RKO (cell line): ENCODE measurements around the gene DCDC2C.

ENCODE experiments used
- DNase-seq: peaks from one replicate; pipeline ENCODE4 v3.0.0-alpha.2; 2016; ENCODE audit warnings: low spot score

The DCDC2C gene

GRCh38 chr2:3712831-3713503 is 9.6 kb downstream of the DCDC2C start:
- DNase-seq, result no peak

DNA sequence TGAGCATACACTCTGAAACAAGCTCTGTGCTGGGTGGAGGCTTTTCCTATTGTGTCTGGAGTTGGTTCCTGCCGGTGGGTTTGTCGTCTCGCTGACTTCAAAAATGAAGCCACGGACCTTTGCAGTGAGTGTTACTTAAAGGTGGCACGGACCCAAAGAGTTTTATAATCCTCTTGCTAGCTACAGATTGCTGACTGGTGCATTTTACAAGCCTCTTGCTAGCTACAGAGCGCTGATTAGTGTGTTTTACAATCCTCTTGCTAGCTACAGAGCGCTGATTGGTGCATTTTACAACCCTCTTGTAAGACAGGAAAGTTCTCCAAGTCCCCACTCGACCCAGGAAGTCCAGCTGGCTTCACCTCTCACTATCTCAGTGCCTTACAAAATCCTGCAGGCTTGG is 15.3 kb downstream of the DCDC2C start:
- DNase-seq, result no peak

DNA sequence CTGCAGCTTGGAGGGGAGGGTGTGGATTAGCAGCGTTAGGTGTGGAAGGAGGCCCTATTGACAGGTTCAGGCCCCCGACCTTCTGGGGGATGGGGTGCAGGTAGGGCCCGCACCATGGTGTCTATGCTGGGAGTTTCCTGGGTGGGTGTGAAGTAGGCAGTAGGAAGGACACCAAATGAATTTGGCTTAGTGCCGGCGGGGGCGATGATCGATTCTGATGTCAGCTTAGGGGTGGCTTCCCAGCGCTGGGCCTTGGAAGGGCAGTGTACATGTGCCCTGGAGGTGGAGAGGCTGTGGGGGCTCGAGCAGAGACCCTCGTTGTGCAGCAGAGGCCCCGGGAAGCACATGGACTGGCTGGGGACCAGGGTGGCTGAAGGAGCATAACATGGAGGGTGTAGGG is 21.6 kb downstream of the DCDC2C start:
- no peak for DNase-seq

GRCh38 chr2:3725458-3726250 is 22.3 kb downstream of the DCDC2C start:
- DNase-seq, result no peak

DNA sequence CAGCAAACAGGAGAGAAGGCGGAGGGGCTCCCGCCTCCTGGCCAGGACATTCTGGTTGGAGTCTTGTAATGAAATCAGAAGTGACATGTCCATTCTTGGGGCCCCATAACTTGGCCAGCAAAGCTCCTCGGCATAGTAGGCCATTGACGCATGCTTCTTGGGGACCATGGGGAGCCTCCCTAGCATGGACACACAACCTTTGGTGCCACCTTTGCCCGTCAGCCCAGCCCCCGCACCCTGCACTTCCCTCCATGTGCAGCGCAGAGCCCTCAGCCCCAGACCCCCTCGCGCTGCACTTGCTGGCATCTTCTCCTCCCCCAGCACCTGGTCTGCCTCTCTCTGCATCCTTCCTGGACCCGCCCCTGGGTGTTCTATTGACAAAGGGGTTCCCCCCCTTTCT is 23.1 kb downstream of the DCDC2C start:
- DNase-seq, result no peak

DNA sequence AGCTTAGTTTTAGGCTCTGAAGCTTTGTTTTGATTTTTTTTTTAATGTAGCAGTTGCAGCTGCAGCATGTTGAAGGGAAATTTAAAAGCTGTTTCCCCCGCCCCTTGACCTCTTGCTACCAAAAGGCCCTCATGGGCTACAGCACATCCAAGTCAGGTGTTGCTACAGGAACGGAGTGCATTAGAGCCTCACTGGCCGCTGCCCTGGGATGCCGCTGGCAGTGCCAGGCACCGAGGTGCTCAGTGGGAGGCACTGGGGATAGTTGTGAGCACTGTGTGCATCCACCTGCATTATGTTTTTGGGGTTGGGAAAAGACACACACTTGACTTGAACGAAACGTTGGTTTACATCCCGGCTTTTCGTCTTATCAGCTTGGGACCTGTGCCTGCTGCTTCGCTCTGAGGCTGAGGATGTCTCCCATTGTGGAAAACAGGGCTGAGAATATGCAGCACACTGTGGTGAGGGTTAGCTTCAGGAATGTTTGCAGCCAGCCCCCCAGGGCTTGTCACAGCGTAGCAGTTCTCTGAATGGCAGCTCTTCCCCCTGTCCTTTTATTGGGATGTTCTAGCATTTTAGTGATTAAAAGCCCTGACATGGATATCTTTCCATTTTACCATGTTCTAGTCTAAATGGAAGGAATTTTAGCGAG is 24.1 kb downstream of the DCDC2C start:
- DNase-seq, result no peak

DNA sequence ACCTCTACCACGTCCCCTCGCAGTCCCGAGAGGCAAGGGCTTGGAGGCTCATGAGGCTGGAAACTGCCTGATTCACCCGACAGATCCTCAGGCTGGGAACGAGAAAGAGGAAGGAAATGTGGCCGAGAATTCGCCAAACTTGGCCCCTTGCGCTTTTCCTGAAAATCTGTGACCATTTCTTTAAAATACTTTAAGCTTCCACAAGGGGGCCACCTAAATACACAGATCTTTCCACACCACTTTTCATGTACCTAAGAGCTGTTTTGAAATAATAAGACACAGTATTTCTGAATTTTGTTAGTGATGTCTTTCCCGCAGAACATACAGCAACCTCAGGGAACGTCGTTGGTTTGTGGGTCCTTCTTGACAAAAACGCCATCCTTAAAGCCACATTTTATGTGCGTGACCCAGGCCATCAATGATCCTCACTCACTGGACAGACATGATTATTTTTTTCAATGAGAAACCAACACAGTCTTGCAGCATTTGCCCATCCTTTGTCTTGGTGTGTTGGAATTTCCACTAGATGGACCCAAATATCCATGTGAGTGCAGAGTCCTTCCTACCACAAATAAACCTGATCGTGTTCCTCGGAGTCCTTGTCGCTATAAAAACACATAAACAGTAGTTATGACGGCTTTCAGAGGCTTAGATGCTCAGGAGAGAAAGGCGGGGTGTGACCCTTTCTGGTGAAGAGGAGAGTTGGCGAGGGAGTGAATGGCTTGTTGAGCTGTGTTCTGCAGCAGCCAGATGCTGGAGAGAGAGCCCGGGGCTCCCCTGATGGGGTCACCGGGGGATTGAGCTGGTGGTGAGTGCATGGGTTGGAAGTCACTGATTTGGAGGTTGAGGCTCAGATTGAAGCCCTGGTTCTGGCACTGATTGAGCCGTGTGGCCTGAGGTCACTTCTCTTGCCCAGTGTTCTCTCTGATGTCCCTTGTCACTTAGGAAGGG is 25.0 kb downstream of the DCDC2C start:
- DNase-seq, result peak; percentile 65

GRCh38 chr2:3729055-3729448 is 25.7 kb downstream of the DCDC2C start:
- no peak for DNase-seq

- DNase-seq, result no peak
Measured at GRCh38 chr2:3729786-3730185, 26.4 kb downstream of the DCDC2C start.

- peak; percentile 36 for DNase-seq
Measured at GRCh38 chr2:3730646-3731045, 27.3 kb downstream of the DCDC2C start.

DNA sequence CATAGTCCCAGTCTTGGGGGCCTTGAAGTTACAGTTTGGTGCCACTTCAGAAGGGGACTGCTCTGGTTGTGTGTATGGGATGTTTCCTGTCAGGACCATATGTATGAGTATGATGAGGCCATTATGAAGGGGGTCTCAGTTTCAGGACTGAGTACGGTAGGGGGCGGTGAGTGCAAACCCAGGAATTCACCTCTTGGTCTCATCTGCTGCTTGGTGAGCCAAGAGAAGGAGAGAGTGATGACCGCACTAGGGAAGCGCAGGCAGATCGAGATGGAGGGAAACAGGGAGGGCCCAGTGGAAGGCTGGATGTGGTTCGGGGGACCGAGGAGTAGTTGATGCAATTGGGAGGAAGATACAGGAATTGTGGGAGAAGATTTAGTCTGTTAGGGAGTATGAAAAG is 28.5 kb downstream of the DCDC2C start:
- no peak for DNase-seq

GRCh38 chr2:3736112-3736511 is 32.7 kb downstream of the DCDC2C start:
- no peak for DNase-seq

- no peak for DNase-seq
Measured at GRCh38 chr2:3737128-3737527, 33.8 kb downstream of the DCDC2C start.

DNA sequence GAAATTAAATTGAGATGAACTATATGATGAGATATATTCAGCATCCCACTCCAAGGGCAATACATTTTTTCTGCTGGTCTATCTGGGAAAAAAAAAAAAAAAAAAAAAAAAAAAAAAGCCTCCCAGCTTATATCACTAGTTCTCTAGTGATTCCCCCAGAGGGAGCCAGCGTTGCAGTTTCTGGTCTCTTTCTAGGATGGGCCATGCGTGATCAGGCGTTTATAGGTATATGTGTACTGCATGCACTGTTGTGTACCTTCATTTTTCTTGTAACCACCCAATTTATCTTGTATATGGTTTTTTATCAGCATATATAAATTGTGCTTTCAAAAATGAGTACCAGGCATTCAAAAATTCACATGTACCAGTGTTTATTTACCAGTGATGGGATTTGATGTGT is 35.1 kb downstream of the DCDC2C start:
- peak; percentile 69 for DNase-seq

DNA sequence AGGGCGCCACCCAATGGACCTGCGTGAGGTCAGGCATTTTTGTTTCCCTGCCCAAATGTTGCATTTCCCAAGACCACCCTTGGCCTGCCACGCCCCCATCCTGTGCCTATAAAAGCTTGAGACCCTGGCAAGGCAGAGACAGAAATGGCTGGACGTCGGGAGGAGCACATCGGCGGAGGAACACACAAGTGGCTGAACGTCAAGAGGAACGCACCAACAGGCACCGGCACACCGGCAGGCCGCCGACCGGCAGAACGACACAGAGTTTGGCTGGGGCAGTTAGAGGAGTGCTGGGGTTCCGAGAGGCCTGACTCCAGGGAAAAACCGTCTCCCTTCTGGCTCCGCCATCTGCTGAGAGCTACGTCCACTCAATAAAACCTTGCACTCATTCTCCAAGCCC is 35.9 kb downstream of the DCDC2C start:
- DNase-seq, result no peak

DNA sequence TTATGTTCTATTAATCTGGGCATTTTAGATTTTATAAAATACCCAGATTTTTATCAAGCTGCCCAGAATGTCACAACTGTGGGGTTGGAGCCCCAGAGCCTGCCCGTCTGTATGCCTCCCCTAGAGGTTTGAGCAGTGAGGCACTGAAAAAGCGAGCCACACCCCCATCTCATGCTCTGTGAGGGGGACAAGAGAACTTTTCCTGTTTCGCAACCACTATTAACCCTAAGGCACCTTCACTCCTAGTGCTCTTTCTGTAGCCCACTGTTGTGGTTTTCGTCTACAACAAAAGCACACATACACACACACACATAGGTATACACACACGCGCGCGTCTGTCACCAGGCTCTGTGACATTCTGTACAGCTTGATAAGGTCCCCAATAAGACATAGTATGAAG is 38.0 kb downstream of the DCDC2C start:
- no peak for DNase-seq

- no peak for DNase-seq
Measured at GRCh38 chr2:3741867-3742602, 38.7 kb downstream of the DCDC2C start.

DNA sequence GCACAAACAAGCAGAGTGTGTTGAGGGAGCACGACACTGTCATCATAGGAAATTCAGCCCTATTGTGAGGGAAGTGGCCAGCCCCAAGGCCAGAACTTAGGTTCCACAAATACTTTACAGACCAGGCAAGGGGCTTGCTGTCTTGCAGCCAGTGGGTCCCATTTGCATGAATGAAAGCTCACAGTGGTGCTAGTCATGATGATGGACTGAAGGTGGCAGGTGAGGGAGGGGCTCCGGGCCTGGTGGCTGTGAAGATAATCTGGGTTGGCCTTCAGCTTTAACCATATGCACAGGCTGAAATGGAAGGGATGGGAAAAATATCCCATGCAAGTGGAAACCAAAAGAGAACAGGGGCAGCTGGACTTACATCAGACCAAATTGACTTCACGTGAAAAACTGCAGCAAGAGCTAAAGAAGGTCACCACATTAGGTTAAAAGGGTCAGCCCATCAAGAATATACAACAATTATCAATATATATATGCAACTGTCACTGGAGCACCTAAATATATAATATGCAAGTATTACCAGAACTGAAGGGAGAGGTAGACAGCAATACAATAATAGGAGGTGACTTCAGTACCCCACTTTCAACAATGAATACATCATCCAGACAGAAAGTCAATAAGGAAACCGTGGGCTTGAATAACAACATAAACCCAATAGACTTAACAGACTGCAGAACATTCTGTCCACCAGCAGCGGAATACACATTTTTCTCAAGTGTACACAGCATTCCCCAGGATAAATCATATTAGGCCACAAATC is 39.6 kb downstream of the DCDC2C start:
- no peak for DNase-seq

DNA sequence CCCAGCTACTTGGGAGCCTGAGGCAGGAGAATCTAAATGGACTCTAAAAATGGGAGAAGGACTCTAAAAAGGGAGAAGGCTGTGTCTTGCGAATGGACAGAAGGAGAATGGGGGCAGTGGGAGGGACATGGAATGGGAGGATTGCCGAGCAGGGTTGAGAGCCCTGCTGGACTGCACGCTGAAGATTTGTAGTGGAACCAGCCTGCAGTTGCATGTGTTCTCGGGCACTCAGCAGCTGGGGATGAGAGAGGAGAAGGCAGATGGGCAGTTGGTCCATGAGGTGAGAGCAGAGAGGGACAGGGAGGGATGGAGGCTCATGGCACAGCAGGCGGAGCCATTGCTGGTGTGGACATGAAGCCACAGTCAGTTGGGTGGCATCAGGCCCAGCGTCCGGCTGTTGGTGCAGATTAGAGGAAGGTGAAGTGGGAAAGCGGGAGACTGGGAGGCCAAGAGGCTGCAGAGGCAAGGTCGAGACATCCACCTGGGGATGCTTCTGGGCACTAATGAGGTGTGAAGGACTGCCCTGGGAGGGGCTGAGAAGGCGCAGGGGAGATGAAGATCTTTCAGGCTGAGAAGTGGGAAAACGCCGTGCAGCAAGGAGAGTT is 40.7 kb downstream of the DCDC2C start:
- no peak for DNase-seq

DNA sequence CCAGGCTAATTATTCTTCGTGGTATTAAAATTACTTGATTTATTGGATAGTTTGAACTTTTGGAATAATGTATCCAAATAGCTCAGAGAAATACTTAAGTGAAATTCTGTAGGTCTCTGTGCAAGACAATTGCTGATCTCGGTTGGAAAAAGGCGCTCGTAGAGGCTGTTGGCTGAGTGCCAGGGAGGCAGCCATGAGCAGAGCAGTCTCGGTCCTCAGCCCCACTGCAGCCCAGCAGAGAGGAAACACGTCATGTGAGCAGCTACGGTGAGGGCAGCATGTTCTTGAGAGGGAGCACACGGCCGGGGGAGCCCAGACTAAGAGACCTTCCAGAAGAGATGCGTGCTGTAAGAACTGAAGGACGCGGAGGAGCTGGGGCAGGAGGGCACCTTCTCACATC is 42.5 kb downstream of the DCDC2C start:
- DNase-seq, result no peak
